ENCODE data around the gene SUFU. TPM values are rescaled to one million over a fixed set of nuclear protein-coding genes. Genes with fewer than 3 reads are reported as not detected.

SUFU gene
- total RNA-seq, 4 donors from 2014 or later = 5.3 to 10.0 (median 8.6) TPM

DNA sequence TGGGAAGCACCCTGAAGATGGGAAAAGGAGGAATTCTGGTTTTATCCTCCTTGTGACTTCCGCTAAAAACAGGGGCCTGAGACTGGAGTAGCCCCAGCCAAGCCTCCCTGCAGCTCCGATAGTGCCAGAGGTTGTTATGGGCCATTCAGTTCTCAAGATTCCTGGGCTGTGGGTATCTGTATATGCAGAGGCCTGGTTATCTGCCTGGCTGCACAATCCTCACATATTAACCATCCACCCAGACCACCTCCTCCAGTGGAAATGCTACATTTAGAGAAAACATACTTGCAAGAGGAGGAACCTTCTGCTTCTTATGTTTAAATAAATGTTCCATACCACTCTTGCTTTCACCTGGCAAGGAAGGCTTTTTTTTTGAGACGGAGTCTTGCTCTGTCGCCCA, 175.8 kb downstream of the SUFU start:
- Histone ChIP-seq H3K9me3 (no peaks in the 10 kb centered on the region), H3K27me3 (no peaks in the 10 kb centered on the region), H3K4me1 (peaks cover 2 to 48% (median 27%) of the 10 kb centered on the region in 3 donors), H3K36me3 (peaks cover 0 to 34% of the 10 kb centered on the region in 2 donors), H3K4me3 (no peak overlapping the region), H3K27ac (no peak overlapping the region)
- WGBS, 2 donors (ENCODE audit: low coverage in 1 of 2) = 92 to 93% methylated on average over 3 to 4 of the region's 4 CpGs
- TF ChIP-seq, protein P1, sequence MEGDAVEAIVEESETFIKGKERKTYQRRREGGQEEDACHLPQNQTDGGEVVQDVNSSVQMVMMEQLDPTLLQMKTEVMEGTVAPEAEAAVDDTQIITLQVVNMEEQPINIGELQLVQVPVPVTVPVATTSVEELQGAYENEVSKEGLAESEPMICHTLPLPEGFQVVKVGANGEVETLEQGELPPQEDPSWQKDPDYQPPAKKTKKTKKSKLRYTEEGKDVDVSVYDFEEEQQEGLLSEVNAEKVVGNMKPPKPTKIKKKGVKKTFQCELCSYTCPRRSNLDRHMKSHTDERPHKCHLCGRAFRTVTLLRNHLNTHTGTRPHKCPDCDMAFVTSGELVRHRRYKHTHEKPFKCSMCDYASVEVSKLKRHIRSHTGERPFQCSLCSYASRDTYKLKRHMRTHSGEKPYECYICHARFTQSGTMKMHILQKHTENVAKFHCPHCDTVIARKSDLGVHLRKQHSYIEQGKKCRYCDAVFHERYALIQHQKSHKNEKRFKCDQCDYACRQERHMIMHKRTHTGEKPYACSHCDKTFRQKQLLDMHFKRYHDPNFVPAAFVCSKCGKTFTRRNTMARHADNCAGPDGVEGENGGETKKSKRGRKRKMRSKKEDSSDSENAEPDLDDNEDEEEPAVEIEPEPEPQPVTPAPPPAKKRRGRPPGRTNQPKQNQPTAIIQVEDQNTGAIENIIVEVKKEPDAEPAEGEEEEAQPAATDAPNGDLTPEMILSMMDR (IDR thresholded peaks at IDR 0.05) = no peak
- no peak for TF ChIP-seq EP300 (IDR thresholded peaks at IDR 0.05)
- no peak for ATAC-seq

DNA sequence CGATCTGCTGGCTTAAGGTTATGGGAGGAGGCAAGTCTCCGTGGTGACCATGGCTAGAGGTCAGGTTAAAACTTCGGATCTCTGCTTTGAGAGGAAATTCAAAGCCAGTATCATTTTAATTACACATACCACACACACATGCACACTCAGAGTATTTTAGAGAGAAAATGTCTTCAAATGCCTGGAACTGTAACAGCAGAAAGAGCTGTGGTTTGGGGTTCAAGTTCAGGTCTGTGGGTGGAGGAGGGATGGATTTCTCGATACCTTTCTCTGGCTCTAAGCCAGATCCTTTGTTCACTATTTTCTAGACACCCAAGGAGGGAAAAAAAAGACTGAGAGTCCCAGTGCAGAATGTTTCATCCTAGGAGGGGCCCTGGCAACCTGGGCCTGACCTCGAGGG, 177.9 kb downstream of the SUFU start:
- no peak overlapping the region for H3K4me3 ChIP-seq
- H3K27ac ChIP-seq = no peak overlapping the region
- no peak for ATAC-seq
- peaks cover 0 to 48% of the 10 kb centered on the region in 2 donors for H3K36me3 ChIP-seq
- H3K27me3 ChIP-seq = no peaks in the 10 kb centered on the region
- TF ChIP-seq POLR2AphosphoS5 (IDR thresholded peaks at IDR 0.05) (no peak), EP300 (IDR thresholded peaks at IDR 0.05) (no peak), POLR2A (IDR thresholded peaks at IDR 0.05) (no peak)
- TF ChIP-seq, protein P1 (IDR thresholded peaks at IDR 0.05) = no peak
- WGBS, 2 donors (ENCODE audit: low coverage in 1 of 2) = 58 to 60% methylated on average over 4 of the region's 5 CpGs
- H3K4me1 ChIP-seq = peaks cover 0 to 27% (median 10%) of the 10 kb centered on the region in 3 donors
- H3K9me3 ChIP-seq = no peaks in the 10 kb centered on the region

DNA sequence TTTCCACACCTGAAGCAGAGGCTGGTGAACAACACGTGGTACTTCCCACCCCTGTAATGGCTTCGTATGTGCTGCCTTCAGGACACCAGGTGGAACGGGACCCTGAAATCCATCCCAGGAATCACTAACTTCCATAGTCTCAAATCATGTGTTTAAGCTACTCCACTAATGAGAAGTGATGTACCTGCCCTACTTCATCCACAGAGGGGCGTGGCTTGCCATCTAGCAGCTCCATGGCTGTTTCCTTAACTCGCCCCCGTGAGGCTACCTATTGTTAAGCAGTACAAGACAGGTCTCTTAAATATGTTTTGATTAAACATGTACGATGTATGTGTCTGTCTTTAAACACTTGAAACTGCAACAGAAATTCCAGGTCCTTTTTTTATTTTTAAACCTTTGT, 178.6 kb downstream of the SUFU start:
- peaks cover 0 to 54% of the 10 kb centered on the region in 2 donors for H3K36me3 ChIP-seq
- H3K27ac ChIP-seq = no peak overlapping the region
- no peak for ATAC-seq
- peaks cover 0 to 20% (median 3%) of the 10 kb centered on the region in 3 donors for H3K4me1 ChIP-seq
- no peak for TF ChIP-seq POLR2A (IDR thresholded peaks at IDR 0.05)
- TF ChIP-seq, protein P1 (IDR thresholded peaks at IDR 0.05) = no peak
- no peak for TF ChIP-seq POLR2AphosphoS5 (IDR thresholded peaks at IDR 0.05)
- no peak for TF ChIP-seq EP300 (IDR thresholded peaks at IDR 0.05)
- WGBS, 2 donors (ENCODE audit: low coverage in 1 of 2) = 80 to 87% methylated on average over 2 to 6 of the region's 7 CpGs
- no peaks in the 10 kb centered on the region for H3K27me3 ChIP-seq
- H3K9me3 ChIP-seq = no peaks in the 10 kb centered on the region
- no peak overlapping the region for H3K4me3 ChIP-seq

DNA sequence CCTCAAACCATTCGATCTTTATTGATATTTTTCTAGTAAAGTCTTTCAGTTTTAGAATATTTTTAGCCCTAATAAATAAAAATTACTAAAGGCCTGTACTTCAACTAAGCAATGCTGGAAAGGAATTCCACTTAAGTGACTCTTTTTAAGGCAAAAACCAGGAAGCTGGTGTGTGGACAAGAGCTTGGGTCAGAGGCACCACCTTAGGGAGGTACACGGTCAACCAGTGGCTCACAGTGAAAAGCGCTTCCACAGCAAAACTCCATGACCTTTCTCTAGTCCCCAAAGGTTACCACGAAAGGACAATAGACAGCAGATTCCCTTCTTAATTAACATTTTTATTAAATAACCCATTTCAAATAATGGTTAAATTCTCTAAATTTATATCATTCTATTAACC, 179.2 kb downstream of the SUFU start:
- Histone ChIP-seq H3K36me3 (peaks cover 0 to 59% of the 10 kb centered on the region in 2 donors), H3K4me3 (no peak overlapping the region), H3K9me3 (no peaks in the 10 kb centered on the region), H3K27ac (no peak overlapping the region), H3K4me1 (peaks cover 0 to 14% (median 0%) of the 10 kb centered on the region in 3 donors), H3K27me3 (no peaks in the 10 kb centered on the region)
- ATAC-seq = no peak
- TF ChIP-seq, protein P1 (IDR thresholded peaks at IDR 0.05) = no peak
- no peak for TF ChIP-seq EP300 (IDR thresholded peaks at IDR 0.05)
- no peak for TF ChIP-seq POLR2AphosphoS5 (IDR thresholded peaks at IDR 0.05)
- TF ChIP-seq POLR2A (IDR thresholded peaks at IDR 0.05) = no peak
- WGBS, 2 donors (ENCODE audit: low coverage in 1 of 2) = 89 to 98% methylated on average over 4 of the region's 4 CpGs

Small RNA genes within 50 kb of the gene (small RNA-seq; reads per million reads assigned to genes)
- 0 reads per million in 4 donors for gene RNU6-43P

Other genes starting within 250 kb of the SUFU start
- gene NFKB2, start 108.3 kb upstream of the SUFU start, total RNA-seq = 10 to 100 TPM; 20.5 to 31.6 (median 24.8) TPM
- gene PSD, start 85.2 kb upstream of the SUFU start, total RNA-seq = 100 to 1,000 TPM in 1 of 4 donors, 10 to 100 TPM in 3; 28.6 to 195 (median 41.4) TPM
- 10 to 100 TPM; 18.6 to 41.9 (median 26.1) TPM for gene FBXL15, start 83.1 kb upstream of the SUFU start, total RNA-seq
- 10 to 100 TPM; 61.4 to 84.3 (median 67.5) TPM for gene CUEDC2, start 71.4 kb upstream of the SUFU start, total RNA-seq
- not detected for gene C10orf95, start 52.4 kb upstream of the SUFU start, total RNA-seq
- gene ACTR1A, start 1.3 kb upstream of the SUFU start, total RNA-seq = 100 to 1,000 TPM; 157 to 221 (median 179) TPM
- 100 to 1,000 TPM in 3 of 4 donors, 10 to 100 TPM in 1; 96.7 to 171 (median 131) TPM for gene TRIM8, start 140.5 kb downstream of the SUFU start, total RNA-seq
- 1 to 10 TPM; 7.1 to 9.8 (median 9.1) TPM for gene ARL3, start 210.4 kb downstream of the SUFU start, total RNA-seq
- 1 to 10 TPM in 2 of 4 donors, under 1 TPM in 2; 0.45 to 3.2 (median 1.2) TPM for gene SFXN2, start 210.7 kb downstream of the SUFU start, total RNA-seq
- 100 to 1,000 TPM; 125 to 142 (median 132) TPM for gene WBP1L, start 240.0 kb downstream of the SUFU start, total RNA-seq

Measured in gastroesophageal sphincter (tissue), 4 donors.